Neural crest cell (in vitro differentiated cells): ENCODE results near the gene MAML3. TPM values are rescaled to one million over a fixed set of nuclear protein-coding genes. Genes with fewer than 3 reads are reported as not detected.

Experiments used
- DNase-seq: peaks from one replicate; pipeline ENCODE4 v3.0.0; 2021; ENCODE audit warnings: low read depth, mixed read lengths, low spot score
- H3K27ac Mint-ChIP-seq: one replicate; pipeline ENCODE4 v1.8.0; 2021; ENCODE audit warnings: mild to moderate bottlenecking, mixed read lengths; ENCODE audit not compliant: unreplicated experiment
- H3K27me3 Mint-ChIP-seq: 2 replicates; pipeline ENCODE4 v1.8.0; 2021; ENCODE audit warnings: low read depth, mild to moderate bottlenecking, mixed read lengths
- H3K36me3 Mint-ChIP-seq: 2 replicates; pipeline ENCODE4 v1.8.0; 2021; ENCODE audit warnings: low read depth, mild to moderate bottlenecking, mixed read lengths
- H3K4me1 Mint-ChIP-seq: 2 replicates; pipeline ENCODE4 v1.8.0; 2021; ENCODE audit warnings: mixed read lengths
- H3K4me3 Mint-ChIP-seq: one replicate; pipeline ENCODE4 v1.8.0; 2021; ENCODE audit warnings: mild to moderate bottlenecking, mixed read lengths
- H3K9me3 Mint-ChIP-seq: 2 replicates; pipeline ENCODE4 v1.8.0; 2021; ENCODE audit warnings: mixed read lengths
- total RNA-seq: library from RNA; stranded (reverse); gene quantifications from 2 replicates; pipeline ENCODE4 v1.2.1, GENCODE V29; 2021
- TF ChIP-seq, protein P1 (sequence below): fragments of 200-600 bp; sonication (generic); conservative IDR thresholded peaks from 2 replicates; pipeline ENCODE4 v1.5.0; 2021; ENCODE audit warnings: antibody characterized with exemption, mild to moderate bottlenecking

MAML3 gene
- total RNA-seq, 1 donor from 2014 or later = 21.8 TPM

- TF ChIP-seq, protein P1, sequence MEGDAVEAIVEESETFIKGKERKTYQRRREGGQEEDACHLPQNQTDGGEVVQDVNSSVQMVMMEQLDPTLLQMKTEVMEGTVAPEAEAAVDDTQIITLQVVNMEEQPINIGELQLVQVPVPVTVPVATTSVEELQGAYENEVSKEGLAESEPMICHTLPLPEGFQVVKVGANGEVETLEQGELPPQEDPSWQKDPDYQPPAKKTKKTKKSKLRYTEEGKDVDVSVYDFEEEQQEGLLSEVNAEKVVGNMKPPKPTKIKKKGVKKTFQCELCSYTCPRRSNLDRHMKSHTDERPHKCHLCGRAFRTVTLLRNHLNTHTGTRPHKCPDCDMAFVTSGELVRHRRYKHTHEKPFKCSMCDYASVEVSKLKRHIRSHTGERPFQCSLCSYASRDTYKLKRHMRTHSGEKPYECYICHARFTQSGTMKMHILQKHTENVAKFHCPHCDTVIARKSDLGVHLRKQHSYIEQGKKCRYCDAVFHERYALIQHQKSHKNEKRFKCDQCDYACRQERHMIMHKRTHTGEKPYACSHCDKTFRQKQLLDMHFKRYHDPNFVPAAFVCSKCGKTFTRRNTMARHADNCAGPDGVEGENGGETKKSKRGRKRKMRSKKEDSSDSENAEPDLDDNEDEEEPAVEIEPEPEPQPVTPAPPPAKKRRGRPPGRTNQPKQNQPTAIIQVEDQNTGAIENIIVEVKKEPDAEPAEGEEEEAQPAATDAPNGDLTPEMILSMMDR = no peak
- Mint-ChIP-seq H3K27ac (no peak overlapping the region), H3K4me3 (peak overlapping the region; percentile 16), H3K27me3 (no peaks in the 10 kb centered on the region), H3K9me3 (no peaks in the 10 kb centered on the region), H3K36me3 (no peaks in the 10 kb centered on the region), H3K4me1 (peaks cover 14% of the 10 kb centered on the region)
- no peak for DNase-seq
These were observed 2.7 kb upstream of the MAML3 start for GRCh38 chr4:140156529-140157171.

- H3K27ac Mint-ChIP-seq = peak overlapping the region; percentile 98
- DNase-seq = no peak
- H3K27me3 Mint-ChIP-seq = peaks cover 2% of the 10 kb centered on the region
- H3K36me3 Mint-ChIP-seq = no peaks in the 10 kb centered on the region
- TF ChIP-seq, protein P1 = peak; percentile 7
- H3K4me3 Mint-ChIP-seq = peak overlapping the region; percentile 100
- H3K9me3 Mint-ChIP-seq = no peaks in the 10 kb centered on the region
- peaks cover 22% of the 10 kb centered on the region for H3K4me1 Mint-ChIP-seq
These were observed 548 bp upstream of the MAML3 start for GRCh38 chr4:140154572-140154891.

DNA sequence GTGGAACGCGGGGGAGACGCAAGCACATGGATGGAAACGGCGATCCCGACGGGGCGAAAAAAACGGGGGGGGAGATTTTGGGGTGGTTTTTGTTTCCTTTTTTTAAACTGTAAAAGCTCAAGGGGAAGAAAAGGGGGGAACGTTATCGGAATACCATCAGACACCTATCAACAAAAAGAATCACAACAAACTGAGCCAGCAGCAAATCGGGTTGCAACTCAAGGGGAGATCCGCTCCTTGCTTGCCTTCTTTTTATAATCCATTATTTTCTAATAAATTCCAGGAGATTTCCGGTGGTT, 616 bp downstream of the MAML3 start:
- H3K27ac Mint-ChIP-seq = peak overlapping the region; percentile 98
- peak overlapping the region; percentile 100 for H3K4me3 Mint-ChIP-seq
- DNase-seq = no peak
- peaks cover 2% of the 10 kb centered on the region for H3K27me3 Mint-ChIP-seq
- TF ChIP-seq, protein P1 = no peak
- H3K4me1 Mint-ChIP-seq = peaks cover 34% of the 10 kb centered on the region
- no peaks in the 10 kb centered on the region for H3K9me3 Mint-ChIP-seq
- H3K36me3 Mint-ChIP-seq = no peaks in the 10 kb centered on the region

DNA sequence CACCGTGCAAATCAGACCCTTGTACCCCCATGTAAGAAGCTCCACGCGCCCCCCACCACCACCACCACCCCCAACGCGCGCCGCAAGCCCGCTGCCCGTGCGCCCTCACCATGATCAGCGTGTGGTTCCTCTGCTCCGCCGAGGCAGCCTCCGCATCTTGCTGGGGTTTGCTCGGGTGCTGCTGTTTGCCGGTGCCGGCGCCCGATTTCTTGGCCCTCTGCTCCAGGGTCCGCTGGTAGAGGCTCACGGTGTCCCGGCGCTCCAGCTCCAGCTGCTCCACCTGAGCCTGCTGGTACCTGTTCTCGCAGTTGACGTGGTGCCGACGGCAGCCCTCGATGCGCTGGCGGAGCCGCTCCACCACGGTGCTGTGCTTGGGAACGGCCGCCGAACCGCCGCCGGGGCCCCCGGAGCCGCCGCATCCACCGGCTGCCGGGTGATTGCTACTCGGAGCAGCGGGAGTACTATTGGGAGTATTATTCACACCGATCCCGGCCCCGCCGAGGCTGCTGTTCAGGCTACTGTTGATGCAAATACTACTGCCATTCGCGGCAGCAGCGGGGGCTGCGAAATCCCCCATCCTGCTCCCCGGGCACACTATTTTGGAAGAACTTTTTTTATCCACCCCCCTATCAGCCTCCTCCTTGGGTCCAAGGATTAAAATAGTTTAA, 1.1 kb downstream of the MAML3 start:
- DNase-seq = peak; percentile 43
- H3K4me3 Mint-ChIP-seq = peak overlapping the region; percentile 100
- peaks cover 2% of the 10 kb centered on the region for H3K27me3 Mint-ChIP-seq
- peaks cover 38% of the 10 kb centered on the region for H3K4me1 Mint-ChIP-seq
- TF ChIP-seq, protein P1 = no peak
- no peaks in the 10 kb centered on the region for H3K9me3 Mint-ChIP-seq
- H3K27ac Mint-ChIP-seq = peak overlapping the region; percentile 98
- no peaks in the 10 kb centered on the region for H3K36me3 Mint-ChIP-seq

- H3K4me1 Mint-ChIP-seq = peaks cover 46% of the 10 kb centered on the region
- no peaks in the 10 kb centered on the region for H3K9me3 Mint-ChIP-seq
- H3K36me3 Mint-ChIP-seq = no peaks in the 10 kb centered on the region
- peak overlapping the region; percentile 100 for H3K4me3 Mint-ChIP-seq
- peak overlapping the region; percentile 92 for H3K27ac Mint-ChIP-seq
- H3K27me3 Mint-ChIP-seq = peaks cover 2% of the 10 kb centered on the region
- TF ChIP-seq, protein P1 = peak; percentile 51
- DNase-seq = peak; percentile 48
These were observed 1.8 kb downstream of the MAML3 start for GRCh38 chr4:140152013-140152703.
